HEK293 (cell line): ENCODE data around the gene ESPNL.

Experiments
- HIC1 ChIP-seq: fragments of 450-650 bp; formaldehyde crosslinking; IDR thresholded peaks from 2 replicates; pipeline ENCODE4 v1.5.1; 2016; ENCODE audit warnings: missing biosample characterization, missing genetic modification characterization
- KLF9 ChIP-seq: fragments of 450-650 bp; formaldehyde crosslinking; IDR thresholded peaks from 2 replicates; pipeline ENCODE4 v1.5.1; 2016; ENCODE audit warnings: missing biosample characterization, missing genetic modification characterization, low read depth
- PRDM10 ChIP-seq: fragments of 450-650 bp; formaldehyde crosslinking; IDR thresholded peaks from 2 replicates; pipeline ENCODE4 v1.5.1; 2016; ENCODE audit warnings: missing biosample characterization, missing genetic modification characterization
- REPIN1 ChIP-seq: fragments of 450-650 bp; formaldehyde crosslinking; IDR thresholded peaks from 2 replicates; pipeline ENCODE4 v1.5.1; 2017; ENCODE audit warnings: missing biosample characterization, missing genetic modification characterization, low read depth
- ZBTB21 ChIP-seq: fragments of 450-650 bp; formaldehyde crosslinking; IDR thresholded peaks from 2 replicates; pipeline ENCODE4 v1.5.1; 2017; ENCODE audit warnings: missing biosample characterization, missing genetic modification characterization
- ZBTB6 ChIP-seq: fragments of 450-650 bp; formaldehyde crosslinking; IDR thresholded peaks from 2 replicates; pipeline ENCODE4 v1.5.1; 2017; ENCODE audit warnings: missing biosample characterization, missing genetic modification characterization
- ZNF202 ChIP-seq: fragments of 450-650 bp; formaldehyde crosslinking; IDR thresholded peaks from 2 replicates; pipeline ENCODE4 v1.5.1; 2016; ENCODE audit warnings: missing biosample characterization, missing genetic modification characterization, borderline replicate concordance
- ZNF221 ChIP-seq: fragments of 450-650 bp; formaldehyde crosslinking; IDR thresholded peaks from 2 replicates; pipeline ENCODE4 v1.5.1; 2017; ENCODE audit warnings: missing biosample characterization, missing genetic modification characterization, borderline replicate concordance
- ZNF24 ChIP-seq: fragments of 450-650 bp; formaldehyde crosslinking; IDR thresholded peaks from 2 replicates; pipeline ENCODE4 v1.5.1; 2016; ENCODE audit warnings: missing biosample characterization, missing genetic modification characterization
- ZNF280C ChIP-seq: fragments of 450-650 bp; formaldehyde crosslinking; IDR thresholded peaks from 2 replicates; pipeline ENCODE4 v1.5.1; 2016; ENCODE audit warnings: missing biosample characterization, missing genetic modification characterization
- ZNF350 ChIP-seq: fragments of 450-650 bp; formaldehyde crosslinking; IDR thresholded peaks from 2 replicates; pipeline ENCODE4 v1.5.0; 2017; ENCODE audit warnings: missing biosample characterization, mild to moderate bottlenecking, missing genetic modification characterization
- ZNF518A ChIP-seq: fragments of 450-650 bp; formaldehyde crosslinking; conservative IDR thresholded peaks from 2 replicates; pipeline ENCODE4 v1.5.1; 2016; ENCODE audit warnings: low read depth, missing biosample characterization, missing genetic modification characterization
- ZNF530 ChIP-seq: fragments of 450-650 bp; formaldehyde crosslinking; IDR thresholded peaks from 2 replicates; pipeline ENCODE4 v1.5.1; 2016; ENCODE audit warnings: low read depth, missing biosample characterization, missing genetic modification characterization
- ZNF555 ChIP-seq: fragments of 450-650 bp; formaldehyde crosslinking; conservative IDR thresholded peaks from 2 replicates; pipeline ENCODE4 v1.5.1; 2017; ENCODE audit warnings: missing biosample characterization, mild to moderate bottlenecking, missing genetic modification characterization, inconsistent platforms
- ZNF596 ChIP-seq: fragments of 450-650 bp; IDR thresholded peaks from 2 replicates; pipeline ENCODE4 v1.5.0; 2018; ENCODE audit warnings: missing biosample characterization, mild to moderate bottlenecking, missing genetic modification characterization, moderate library complexity
- ZNF639 ChIP-seq: fragments of 450-650 bp; formaldehyde crosslinking; IDR thresholded peaks from 2 replicates; pipeline ENCODE4 v1.5.1; 2016; ENCODE audit warnings: missing biosample characterization, missing genetic modification characterization
- ZNF785 ChIP-seq: fragments of 450-650 bp; formaldehyde crosslinking; IDR thresholded peaks from 2 replicates; pipeline ENCODE4 v1.5.1; 2016; ENCODE audit warnings: missing biosample characterization, missing genetic modification characterization
- ZNF791 ChIP-seq: fragments of 450-650 bp; formaldehyde crosslinking; IDR thresholded peaks from 2 replicates; pipeline ENCODE4 v1.5.1; 2016; ENCODE audit warnings: missing biosample characterization, missing genetic modification characterization
- ZNF843 ChIP-seq: fragments of 450-650 bp; formaldehyde crosslinking; IDR thresholded peaks from 2 replicates; pipeline ENCODE4 v1.5.1; 2016; ENCODE audit warnings: missing biosample characterization, missing genetic modification characterization
- ZSCAN16 ChIP-seq: fragments of 450-650 bp; formaldehyde crosslinking; IDR thresholded peaks from 2 replicates; pipeline ENCODE4 v1.5.1; 2016; ENCODE audit warnings: missing biosample characterization, missing genetic modification characterization
- ZSCAN5A ChIP-seq: fragments of 450-650 bp; formaldehyde crosslinking; IDR thresholded peaks from 2 replicates; pipeline ENCODE4 v1.5.1; 2016; ENCODE audit warnings: missing biosample characterization, missing genetic modification characterization

Gene ESPNL

DNA sequence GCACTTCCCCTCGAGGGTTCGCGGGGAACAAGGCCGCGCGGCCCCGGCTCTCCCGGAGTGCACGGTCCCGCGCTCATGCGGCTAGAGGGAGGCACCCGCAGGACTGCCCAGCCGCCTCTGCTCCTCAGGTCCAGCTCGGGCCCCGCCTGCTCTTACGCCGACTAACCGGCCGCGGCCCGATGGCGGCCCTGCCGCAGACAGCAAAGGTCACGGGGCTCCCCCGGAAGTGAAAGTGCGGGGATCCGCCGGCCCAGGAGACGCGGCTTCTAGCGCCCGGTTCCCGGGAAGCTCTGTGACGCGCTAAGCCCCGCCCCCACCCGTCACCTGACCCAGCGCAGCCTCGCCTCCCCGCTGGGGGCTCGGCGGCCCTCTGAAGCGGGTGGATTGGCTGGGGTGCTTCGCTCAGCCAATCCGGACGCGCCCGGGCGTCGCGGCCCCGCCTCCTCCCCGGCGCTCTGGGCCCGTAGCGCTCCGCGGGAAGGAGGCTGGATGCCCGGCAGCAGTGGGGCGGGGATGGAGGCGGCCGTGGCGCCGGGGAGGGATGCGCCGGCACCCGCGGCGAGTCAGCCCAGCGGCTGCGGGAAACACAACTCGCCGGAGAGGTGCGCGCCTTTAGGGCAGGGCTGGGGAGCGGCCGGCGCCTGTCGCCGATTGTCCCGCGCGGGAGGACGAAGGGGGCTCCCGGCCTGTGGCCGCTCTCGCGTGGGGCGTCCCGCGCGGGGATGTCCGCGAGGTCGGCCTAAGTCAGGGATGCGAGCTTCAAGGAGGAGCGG lies 39.4 kb upstream of the ESPNL start, which contains the start of gene SCLY (continued):
- TF ChIP-seq ZBTB21 (tag by site-specific recombination) = no peak
- no peak for TF ChIP-seq ZSCAN5A (tag by site-specific recombination)
- no peak for TF ChIP-seq ZNF639 (tag by site-specific recombination)
- TF ChIP-seq ZNF785 (tag by site-specific recombination) = no peak
- TF ChIP-seq ZBTB6 (tag by site-specific recombination) = no peak
- TF ChIP-seq ZNF350 (tag by site-specific recombination) = no peak
- TF ChIP-seq ZNF843 (tag by site-specific recombination) = no peak
- TF ChIP-seq REPIN1 (tag by site-specific recombination) = no peak
- TF ChIP-seq PRDM10 (tag by site-specific recombination) = no peak
- TF ChIP-seq ZNF518A = peak; percentile 95
- no peak for TF ChIP-seq ZNF596 (tag by site-specific recombination)
- no peak for TF ChIP-seq ZSCAN16 (tag by site-specific recombination)
- TF ChIP-seq ZNF530 = no peak
- TF ChIP-seq ZNF555 = no peak
- no peak for TF ChIP-seq ZNF791 (tag by site-specific recombination)
- TF ChIP-seq ZNF221 (tag by site-specific recombination) = 0 out of 2 replicates have a peak, but pooled peaks have one; percentile 74
- TF ChIP-seq KLF9 (tag by site-specific recombination) = no peak; the same call in 1 of the 2 replicates
- TF ChIP-seq ZNF24 (tag by site-specific recombination) = 0 out of 2 replicates have a peak, but pooled peaks have one; percentile 37
- no peak; the same call in 1 of the 2 replicates for TF ChIP-seq HIC1
- no peak for TF ChIP-seq ZNF280C (tag by site-specific recombination)
- TF ChIP-seq ZNF202 (tag by site-specific recombination) = no peak
